GM19043 (cell line): ENCODE data around the gene FGFRL1.

Source experiments
- ATAC-seq: cut with Tn5 transposase; IDR thresholded peaks from one replicate; pipeline ENCODE4 v1.9.1; 2021; ENCODE audit warnings: low read depth; ENCODE audit not compliant: unreplicated experiment

FGFRL1 gene

DNA sequence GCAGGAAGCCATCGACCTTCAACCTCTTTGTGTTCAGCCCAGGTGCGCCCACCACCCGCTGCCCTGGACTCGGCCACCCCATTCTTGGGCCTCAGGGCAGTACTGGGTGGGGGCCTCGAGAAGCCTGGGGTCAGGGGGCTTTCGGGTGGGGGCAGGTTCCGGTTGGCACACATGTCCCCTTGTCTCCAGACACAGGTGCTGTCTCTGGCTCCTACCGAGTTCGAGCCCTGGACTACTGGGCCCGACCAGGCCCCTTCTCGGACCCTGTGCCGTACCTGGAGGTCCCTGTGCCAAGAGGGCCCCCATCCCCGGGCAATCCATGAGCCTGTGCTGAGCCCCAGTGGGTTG, 7.4 kb upstream of the FGFRL1 start:
- no peak for ATAC-seq

DNA sequence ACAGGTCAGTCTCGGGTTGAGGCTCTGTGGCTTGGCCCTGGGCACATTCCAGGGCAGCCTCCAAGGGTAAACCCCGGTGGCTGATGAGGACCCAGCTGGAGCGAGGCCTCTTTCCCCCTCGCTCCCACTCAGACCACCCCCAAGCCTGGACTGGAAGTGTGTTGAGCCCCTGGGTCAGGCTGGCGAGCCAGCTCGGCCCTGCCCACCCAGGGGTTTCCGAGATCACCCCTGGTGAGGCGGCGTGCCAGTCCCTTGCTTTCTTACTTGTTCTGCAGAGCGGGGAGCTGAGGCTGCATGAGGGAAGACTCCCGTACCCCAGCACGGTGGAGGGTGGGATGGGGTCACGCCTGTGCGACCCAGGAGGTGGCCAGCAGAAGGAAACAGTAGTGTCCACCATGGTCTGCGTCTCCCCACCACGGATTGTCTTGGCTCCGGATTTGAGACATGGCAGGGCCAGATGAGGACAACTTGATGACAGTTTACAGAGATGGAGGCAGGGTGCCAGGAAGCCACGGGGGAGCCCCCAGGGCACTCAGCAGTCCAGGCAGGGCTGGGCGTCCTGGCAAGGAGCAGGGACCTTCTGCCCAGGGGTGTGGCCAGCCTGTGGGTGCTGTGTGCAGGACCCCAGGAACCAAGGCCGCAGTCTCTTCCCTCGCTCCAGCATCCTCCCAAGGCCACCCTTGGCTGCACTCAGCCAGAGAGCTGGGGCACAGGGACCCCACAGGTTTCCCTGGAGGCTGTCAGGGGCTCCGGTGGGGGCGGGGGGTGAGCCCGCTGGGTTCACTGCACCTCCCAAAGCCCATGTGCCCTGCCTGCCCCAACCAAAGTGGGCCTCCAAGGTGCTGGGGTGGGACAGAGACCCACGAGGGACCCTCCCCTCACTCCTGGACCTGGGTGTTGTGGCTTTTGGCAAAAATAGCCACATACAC, 6.6 kb upstream of the FGFRL1 start:
- no peak for ATAC-seq

DNA sequence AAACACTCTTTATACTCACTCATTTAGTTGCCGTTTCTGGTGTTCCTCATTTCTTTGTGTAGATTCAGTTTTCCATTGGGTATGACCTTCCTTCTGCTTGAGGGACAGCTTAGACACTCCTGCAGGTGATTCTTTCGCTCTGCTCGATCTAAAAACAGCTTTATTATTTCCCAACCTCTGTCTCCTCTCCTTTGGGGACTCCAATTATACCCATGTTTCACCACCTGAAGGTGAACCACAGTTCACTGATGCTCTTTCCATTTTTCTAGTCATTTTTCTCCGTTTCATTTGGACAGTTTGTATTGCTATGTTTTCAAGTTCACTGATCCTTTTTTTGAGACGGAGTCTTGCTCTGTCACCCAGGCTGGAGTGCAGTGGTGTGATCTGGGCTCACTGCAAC, 4.6 kb upstream of the FGFRL1 start:
- ATAC-seq = no peak

DNA sequence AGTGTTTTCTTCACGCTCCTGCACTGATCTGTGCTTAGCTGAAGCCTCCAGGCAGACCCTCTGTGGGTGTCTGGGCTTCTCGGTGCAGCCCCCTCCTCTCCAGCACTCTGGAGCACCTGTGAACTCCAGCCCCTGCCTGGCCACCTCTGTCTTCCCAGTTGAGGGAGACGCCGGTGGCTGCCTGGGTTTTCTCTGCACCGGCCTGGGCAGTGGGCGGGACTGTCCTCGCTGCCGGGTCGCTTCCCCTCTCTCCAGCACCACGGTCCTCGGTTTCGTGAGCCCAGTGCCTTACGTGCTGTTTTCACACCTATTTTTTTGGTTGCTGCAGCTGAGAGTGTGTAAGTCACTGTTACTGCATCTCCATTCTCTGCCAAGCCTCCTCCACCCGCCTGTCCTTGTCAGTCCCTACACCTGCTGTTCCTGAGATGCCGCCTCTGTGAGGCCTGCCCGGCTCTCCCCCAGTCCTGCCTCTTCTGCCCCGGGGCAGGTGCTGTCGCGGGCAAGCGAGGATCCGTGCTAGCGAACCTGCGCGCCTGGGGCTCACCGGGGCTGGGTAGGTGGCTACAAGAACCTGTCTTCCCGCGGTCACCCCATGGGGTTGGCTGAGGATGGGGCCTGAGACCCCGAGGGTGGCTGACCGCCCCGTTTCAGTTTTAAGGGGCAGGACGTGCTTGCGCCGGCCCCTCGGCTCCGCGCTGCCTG, 2.4 kb upstream of the FGFRL1 start:
- ATAC-seq = no peak

DNA sequence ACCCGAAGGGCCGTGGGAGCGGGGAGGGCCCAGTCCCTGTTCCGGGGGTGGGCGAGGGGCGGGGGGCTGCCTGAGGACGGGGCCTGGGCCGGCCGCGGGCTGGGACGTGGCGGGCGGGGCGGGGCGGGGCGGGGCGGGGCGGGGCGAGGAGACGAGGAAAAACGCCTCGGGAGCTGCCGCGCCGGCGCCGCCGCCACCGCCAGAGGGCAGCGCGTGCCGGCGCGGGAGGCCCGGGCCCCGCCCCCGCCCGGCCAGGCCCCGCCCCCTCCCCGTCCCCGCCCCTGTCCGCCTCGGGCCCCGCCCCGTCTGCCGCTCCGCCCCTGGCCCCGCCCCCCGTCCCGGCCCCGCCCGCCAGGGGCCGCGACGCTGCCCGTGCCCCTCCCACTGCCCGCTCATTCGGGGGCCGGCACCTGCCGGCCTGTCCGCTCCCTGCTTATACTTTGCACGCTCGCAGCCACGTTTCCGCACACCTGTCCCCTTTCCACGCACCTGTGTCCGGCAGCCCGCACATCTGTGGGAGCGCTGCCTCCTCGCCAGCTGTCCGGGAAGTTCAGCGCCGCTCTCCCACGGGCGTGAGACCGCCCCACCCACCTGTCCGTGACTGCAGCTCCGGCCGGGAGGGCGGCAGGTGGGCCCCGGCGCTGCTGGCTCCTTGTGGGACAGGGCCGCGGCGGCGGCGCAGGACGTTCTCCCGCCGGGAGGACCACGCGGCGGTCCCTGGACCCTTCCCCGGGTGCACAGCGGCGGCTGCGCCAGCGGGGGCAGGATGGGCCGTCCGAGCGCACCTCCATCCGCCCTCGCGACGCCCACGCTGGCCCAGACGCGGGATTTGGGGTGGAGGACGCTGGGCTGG, 1.7 kb upstream of the FGFRL1 start:
- no peak for ATAC-seq

DNA sequence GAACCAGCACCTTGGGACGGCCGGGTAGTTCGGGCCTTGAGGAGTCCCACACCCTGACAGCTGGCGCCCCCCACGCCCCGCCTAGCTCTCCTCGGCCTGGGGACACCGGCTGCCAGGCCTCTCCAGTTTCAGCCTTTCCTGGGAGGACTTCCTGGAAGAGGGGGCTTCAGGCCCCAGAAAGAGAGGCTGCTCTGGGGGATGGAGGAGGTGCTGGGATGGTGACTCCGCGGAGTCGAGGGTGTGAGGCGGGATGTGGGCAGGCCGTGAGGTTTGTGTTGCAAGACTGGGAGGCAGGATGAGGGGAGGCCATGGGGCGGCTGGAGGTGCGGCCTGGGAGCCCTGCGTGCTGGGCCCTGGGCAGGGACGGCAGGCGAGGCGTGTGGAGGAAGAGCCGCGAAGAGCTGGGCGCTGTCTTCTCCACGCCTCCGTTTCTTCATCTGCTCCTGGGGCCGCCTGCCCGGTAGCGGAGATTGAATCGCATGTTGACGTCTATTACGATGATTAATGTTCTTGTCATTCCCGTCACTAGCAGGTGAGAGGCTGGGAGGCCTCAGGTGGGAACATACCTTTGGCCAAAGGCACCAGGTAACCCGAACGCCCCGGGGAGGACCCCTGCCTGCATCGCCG, 918 bp upstream of the FGFRL1 start:
- no peak for ATAC-seq

DNA sequence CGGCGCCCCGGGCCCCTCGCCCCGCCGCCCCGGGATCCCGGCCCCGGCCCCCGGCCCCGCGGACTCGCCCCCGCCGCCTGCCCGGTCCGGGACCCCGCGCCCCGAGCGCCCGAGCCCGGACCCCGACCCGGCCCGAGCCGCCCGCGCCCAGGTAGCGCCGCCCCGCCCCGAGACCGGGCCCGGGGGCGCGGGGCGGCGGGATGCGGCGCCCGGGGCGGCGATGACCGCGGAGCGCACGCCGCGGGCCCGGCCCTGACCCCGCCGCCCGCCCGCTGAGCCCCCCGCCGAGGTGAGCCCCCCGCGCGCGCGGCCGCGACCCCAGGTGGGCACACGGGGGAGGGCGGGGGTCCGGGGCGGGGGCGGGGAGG, 224 bp downstream of the FGFRL1 start:
- ATAC-seq = no peak

DNA sequence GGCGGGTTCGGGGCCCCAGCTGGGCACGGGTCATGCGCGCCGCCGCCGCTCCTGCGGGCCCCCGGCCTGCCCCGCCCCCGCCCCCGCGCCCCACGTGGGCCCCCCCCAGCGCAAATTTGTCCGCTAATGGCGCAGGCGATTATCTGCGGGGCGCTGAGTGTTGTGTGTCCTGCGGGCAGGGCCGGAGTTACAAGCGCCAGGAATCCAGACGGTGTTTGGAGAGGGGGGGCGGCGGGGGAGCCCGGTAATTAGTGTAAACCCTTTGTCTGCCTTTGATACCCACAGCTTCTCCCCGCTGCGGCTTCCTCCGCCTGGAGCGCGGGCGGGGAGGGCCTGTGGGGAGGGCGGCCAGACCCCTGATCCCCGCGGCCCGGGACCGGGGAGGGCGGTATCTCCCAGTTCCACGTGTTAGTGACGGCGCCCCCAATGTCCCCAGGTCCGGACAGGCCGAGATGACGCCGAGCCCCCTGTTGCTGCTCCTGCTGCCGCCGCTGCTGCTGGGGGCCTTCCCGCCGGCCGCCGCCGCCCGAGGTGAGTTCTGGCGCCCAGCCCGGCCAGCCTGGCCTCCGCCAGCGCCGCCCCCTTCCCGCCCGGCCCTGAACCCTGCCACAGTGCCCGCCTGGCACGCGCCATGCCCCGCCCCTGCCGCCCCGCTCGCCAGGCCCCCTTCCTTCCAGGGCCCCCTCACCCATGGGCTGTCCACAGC, 761 bp downstream of the FGFRL1 start:
- no peak for ATAC-seq

DNA sequence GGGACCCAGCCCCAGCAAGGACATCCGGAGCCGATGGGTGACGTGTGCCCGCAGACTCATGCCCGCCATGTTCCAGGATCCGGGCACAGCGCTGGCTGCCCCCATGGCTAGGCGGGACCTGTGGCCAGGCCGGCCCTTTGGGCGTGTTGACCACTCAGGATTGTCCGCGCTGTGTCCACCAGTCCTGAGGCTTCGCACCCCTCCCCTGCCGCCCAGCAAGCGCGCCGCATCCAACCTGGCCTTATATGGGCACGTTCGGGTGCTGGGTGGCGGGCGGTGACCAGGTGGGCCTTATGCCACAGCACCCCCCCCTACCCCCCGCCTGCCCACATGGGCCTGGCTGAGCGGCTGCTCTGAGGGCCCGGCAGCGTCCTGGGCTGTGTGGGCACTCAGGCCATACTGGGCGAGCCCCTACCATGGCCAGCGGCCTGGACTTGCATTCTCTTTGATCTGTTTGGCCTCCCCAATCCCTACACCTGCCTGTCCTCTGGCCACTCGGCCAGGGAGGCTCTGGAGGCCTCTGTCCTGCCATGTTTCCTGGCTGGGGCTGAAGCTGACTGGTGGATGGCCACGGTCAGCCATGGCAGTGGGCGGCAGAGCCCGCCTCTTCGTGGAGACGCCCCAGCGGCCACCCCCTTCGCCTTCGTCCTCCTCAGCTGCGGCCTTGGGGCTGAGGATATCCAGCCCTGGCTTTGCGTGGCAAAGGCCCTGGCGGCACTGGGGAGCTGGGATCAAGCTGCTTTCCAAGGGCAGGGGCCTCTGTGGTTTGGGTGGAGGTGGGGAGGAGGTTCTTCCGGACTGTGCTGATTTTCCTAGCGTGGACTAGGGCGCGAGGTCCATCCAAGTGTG, 2.0 kb downstream of the FGFRL1 start:
- ATAC-seq = no peak

DNA sequence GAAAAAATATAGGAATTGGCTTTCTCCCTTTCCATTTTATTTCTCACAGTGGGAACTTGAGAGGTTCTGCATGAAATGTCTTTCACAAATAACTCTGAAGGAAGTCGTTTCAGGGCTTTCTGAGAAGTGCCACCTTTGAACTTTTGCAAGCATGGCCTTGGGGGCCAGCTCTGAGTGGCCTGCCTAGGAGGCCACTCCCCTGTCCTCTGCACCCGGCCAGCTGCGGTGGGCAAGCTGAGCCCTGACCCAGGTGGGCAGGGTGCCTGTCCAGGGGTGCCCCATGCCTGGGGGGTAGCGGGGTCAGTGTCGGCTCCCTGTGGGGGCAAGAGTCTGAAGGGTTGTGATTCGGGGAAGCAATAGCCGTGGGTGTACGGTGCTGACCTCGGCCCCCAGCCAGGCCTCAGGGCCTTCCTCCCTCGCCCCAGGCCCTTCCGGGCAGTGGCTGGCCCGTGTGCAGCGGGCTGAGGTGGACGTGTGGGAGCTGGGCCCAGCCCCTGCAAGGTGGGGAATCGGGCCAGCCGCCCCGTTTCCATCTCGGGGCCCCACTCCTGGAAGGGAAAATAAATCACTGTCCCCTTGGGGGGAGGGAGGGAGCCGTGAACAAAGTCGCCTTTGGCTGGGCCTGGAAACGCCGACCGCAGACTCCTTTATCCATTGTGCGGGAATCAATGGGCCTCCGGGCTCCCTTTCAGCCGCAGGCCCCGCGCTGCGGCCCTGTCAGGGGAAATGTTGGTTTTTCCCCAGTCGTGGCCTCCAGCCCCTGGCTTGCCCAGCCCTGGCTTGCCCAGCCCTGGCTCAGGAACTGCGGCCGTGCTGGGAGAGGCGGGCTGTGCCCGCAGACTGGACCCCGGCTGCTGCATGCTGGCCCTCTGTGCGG, 3.1 kb downstream of the FGFRL1 start:
- ATAC-seq = no peak

DNA sequence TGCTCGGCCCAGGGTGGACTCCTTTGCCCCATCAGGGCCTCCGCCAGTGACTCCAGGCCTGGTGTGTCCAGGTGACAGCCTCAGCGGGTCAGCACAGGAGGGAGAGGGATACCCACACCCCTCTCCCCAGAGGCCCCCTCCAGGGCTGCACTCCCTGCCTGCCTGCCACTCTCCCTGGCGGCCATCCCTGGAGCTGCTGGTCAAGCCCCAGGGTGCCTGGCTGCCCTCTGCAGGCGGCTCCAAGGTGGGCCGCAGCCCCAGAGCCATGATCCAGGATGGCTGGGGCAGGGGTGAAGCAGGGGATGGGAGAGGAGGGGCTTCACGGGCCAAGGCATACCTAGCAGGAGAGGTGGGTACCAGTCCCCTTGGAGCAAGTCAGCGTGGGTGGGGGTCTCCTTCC, 3.8 kb downstream of the FGFRL1 start:
- no peak for ATAC-seq

DNA sequence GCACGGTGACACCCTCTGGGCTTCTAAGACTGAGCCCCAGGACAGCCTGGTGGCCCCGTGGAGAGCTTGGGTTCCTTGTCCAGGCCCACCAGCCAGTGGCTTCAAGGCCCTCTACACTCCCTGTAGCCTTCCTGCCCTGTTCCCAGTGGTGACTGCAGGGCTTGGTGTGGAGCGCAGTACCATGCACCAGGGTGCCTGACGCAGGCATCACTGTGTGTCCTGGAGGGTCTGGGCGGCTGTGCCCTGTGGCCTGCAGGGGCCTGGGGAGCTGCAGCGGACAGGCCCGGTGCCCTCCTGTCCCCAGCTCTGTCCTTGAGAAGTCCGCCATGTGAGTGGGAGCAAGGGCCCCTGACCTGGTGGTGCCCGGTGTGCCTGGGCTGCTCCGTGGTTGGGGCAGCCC, 4.3 kb downstream of the FGFRL1 start:
- ATAC-seq = no peak

DNA sequence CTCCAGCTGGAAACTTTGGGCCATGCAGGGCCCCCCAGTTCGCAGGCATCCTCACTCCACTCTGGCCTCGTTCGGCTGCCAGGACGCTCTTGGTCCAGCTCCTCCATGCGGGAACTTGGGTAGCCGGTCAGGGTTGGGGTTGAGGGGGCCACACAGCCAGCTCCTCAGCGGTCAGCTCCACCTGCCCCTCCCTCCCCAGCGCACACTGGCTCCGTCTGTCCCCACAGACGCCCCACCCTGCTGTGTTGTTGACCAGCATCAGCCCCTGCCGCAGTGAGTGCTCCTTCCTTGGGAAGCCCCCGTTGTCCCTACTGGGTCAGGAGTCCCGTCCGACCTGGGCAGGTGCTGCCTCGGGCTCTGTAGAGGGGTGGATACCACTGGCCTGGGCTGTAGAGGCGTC, 5.8 kb downstream of the FGFRL1 start:
- no peak for ATAC-seq

DNA sequence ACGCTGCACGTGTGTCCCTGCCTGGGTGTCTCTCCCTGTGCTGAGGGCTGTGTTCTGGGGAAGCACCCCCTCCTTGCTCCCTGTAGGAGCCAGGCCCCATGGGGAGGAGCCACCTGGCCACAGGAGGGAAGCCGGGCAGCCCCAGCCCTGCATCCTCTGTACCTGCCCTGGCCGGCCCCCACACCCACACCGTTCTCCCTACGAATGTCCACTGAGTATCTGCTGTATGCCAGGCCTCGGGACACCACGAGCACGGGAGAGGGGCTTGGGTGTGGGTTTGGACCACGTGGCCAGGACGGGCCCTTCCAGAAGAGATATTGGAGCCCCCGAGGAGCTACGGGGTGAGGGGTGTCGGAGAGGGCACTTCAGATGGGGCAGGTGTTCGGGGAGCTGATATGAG, 6.3 kb downstream of the FGFRL1 start:
- ATAC-seq = no peak

DNA sequence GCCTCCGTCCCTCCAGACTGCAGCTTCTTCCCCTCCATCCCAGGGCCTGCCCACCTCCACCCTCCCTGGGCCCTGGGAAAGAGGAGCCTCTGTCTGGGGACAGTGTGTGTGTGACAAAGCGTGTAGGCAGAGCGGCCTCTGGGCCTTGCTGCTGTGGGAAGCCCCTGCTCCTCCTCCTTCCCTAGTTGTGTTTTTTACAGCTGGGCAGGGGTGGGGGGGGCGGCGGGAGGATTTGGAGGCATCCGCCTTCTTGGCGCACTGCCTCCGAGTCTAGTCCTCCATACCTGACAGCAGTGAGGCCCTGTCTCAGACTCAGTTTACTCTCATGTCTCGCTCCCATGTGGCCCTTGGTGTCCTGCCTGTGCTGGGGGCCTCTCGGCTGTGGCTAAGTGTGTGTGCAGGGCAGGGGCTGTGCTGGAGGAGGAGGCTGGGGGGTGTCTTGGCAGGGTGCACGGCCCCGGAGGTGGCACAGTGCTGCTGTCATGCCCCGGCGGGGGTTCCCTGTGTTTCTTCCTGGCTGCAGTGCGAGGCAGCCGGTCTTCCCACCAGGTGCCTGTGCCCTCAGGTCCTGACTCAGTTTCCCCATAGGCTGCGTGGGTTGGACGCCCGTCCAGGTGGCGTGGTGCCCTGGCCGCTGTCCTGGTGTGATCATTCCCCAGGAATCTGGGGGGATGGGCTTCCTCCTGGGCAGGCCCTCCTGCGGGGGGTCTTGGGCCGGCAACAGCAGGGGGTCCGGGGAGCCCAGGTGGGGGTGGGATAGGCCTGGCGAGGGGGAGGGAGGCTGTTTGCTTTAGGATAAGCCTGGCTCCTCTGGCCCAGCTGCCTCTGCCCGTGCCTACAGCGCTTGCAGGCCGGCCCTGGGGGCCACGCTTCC, 7.0 kb downstream of the FGFRL1 start:
- no peak for ATAC-seq

DNA sequence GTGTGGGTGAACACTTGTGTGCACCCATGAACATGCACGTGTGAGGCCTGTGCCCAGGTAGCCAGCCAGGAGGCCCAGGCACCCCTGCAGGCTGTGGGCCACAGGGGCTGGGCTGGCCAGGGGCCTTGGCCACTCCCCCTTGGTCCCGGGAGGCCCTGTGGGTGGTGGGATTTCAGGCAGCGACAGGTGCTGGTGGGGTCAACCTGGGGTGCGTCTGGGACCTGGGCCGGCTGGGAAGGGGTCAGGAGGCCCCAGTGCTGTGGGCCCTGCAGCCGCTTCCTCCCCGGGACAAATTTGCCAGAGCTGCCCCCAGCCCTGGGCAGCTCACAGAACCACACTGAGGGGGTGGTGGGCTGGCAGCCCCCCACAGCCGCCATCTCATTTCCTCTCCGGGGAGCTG, 7.9 kb downstream of the FGFRL1 start:
- no peak for ATAC-seq

DNA sequence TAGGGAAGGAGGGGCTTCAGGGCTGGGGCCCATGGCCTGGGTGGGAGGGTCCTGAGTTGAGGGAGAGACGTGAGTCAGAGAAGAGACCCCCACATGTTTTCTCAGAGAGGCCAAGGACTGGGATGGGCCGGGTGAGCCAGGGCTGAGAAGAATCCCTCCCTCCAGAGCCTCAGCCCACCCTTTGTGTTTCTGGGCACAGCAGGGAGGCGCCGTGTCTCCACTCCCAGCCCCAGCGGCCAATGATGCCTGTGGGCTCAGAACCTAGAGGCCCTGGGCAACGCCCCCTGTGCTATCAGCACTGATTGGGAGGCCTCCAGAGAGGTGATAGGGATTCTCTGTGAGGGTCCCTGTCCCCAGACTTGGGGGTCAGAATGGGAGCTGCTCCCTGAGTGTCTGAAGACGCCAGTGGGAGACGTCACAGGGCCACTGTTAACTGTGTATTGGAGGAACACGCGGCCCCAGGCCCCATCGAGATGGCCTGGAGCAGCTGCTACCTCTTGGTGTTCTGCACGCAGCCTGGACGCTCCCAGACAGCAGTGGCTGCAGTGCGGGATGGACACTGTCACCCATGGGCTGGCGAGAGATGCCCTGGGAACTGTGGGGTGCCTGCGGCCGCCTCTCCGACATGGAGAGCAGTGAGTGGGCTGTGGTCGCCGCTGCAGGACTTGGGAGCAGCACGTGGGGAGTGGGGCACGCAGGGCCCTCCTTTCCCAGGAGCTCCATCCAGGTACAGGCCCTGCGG, 8.5 kb downstream of the FGFRL1 start:
- no peak for ATAC-seq
